Urothelium cell line (cell line): ENCODE results near the gene ARL6IP1.
"Not testable (repeated sequence)": the region's sequence is repeated elsewhere in the genome, so short reads cannot be mapped to it uniquely, and the experiment has no call there.

Experiments used
- DNase-seq: peaks from one replicate; pipeline ENCODE4 v3.0.0; 2011; ENCODE audit warnings: low spot score, mixed read lengths
- FAIRE-seq: peaks from 2 replicates; lab custom pipeline; 2011; peaks lifted over from hg19 to GRCh38; lab: Jason Lieb, UNC

Gene ARL6IP1

GRCh38 chr16:18767217-18767616 is 34.1 kb downstream of the ARL6IP1 start:
- not testable (repeated sequence) for FAIRE-seq, DNase-seq

DNA sequence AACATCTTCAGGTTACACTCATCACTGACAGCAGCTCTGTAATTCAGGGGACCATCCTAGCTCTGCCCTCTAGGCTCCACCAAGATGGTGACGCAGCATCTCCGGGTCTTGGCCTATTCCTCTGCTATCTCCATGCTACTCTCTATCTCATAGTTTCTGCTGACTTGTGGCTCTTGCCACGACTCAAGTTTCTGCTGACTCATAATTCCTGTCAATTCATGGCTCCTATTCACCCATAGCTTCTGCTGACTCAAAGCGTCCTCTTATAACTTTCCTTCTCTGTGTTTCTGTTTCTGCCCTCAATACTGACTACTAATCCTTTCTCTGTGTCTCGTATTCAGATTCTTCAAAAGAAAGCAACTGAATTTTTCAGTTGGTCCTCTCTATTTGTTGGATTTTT is 38.6 kb downstream of the ARL6IP1 start:
- not testable (repeated sequence) for DNase-seq, FAIRE-seq

DNA sequence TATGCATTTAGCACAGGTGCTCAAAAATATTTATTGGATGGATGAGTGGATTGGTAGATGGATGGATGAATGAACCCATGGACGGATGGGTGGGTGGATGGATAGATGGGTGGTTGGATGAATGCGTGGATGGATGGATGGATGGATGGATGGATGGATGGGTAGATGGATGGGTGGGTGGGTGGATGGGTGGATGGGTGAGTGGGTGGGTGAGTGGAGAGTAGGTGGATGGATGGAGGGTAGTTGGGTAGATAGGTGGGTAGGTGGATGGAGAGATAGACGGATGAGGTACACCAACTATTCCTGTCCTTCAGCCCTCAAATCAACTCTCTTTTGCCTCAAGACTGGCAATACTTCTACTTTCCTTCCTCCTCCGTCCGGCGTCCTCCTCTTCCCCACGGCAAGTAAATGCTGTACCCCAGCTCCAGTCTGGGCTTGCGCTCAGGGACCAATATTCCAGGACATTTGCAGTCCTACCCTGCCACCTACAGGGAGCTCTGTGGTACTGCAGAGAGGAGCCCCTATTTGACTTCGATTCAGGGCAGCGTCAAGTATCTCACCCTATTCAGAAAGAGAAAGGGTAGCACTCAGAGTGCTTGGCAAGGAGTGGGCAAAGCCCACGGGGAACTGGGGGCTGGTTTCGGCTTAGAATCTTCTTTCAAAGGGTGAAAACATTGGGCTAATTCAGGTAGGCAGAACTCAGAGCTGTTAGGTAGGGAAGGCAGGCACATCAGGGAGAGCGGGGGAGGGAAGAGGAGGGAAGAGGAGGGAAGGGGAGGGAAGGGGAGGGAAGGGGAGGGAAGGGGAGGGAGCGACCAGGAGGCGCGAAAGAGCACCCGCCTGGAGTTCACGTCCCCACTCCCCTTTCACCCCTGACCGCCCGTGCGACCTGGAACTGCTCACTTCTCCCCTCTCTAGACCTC is 41.5 kb downstream of the ARL6IP1 start:
- not testable (repeated sequence) for DNase-seq, FAIRE-seq

- FAIRE-seq, DNase-seq: not testable (repeated sequence)
These were observed 43.2 kb downstream of the ARL6IP1 start for GRCh38 chr16:18757960-18758660.

- not testable (repeated sequence) for DNase-seq, FAIRE-seq
These were observed 44.7 kb downstream of the ARL6IP1 start for GRCh38 chr16:18756639-18757038.

DNA sequence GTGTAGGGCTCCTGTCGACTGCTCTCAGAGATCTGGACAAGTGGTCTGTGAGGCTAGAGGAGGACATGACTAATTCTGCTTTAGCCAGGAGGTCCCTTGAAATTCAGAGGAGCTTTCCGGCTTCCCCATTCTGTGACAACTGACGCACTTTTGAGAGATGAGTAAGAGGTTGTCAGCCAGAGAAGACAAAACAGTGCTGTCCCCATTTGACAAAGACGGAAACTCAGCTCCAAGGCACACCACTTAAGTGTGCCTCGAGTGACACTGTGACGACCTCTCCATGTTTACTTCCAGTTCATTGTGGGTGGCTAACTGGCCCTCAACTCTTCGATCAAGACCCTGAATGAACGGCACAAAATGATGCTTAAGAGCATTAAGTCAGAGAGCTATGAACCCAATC is 58.5 kb downstream of the ARL6IP1 start:
- not testable (repeated sequence) for FAIRE-seq, DNase-seq
